Smooth muscle cell (in vitro differentiated cells): ENCODE data around the gene ADGRV1. TPM values are rescaled to one million over a fixed set of nuclear protein-coding genes. Genes with fewer than 3 reads are reported as not detected.

Experiments used
- DNase-seq: peaks from one replicate; lab custom pipeline; 2025; ENCODE audit not compliant: unreplicated experiment; lab: John Stamatoyannopoulos, UW
- H2AFZ ChIP-seq: fragments of 200-600 bp; sonication (generic); 2 replicates; pipeline ENCODE4 v1.6.0; 2016; ENCODE audit warnings: antibody characterized with exemption, low read depth, mild to moderate bottlenecking
- H3F3A ChIP-seq: fragments of 200-600 bp; sonication (generic); 2 replicates; pipeline ENCODE4 v1.6.0; 2017; ENCODE audit warnings: antibody characterized with exemption, low read depth
- H3K27ac ChIP-seq: fragments of 200-600 bp; sonication (generic); 2 replicates; pipeline ENCODE4 v1.5.1; 2016; ENCODE audit warnings: low read depth, mild to moderate bottlenecking
- H3K27me3 ChIP-seq: fragments of 200-600 bp; sonication (generic); 2 replicates; pipeline ENCODE4 v1.6.1; 2016; ENCODE audit warnings: low read depth, mild to moderate bottlenecking
- H3K36me3 ChIP-seq: fragments of 200-600 bp; sonication (generic); 2 replicates; pipeline ENCODE4 v1.5.1; 2016; ENCODE audit warnings: low read depth
- H3K4me1 ChIP-seq: fragments of 200-600 bp; sonication (generic); 2 replicates; pipeline ENCODE4 v1.5.1; 2016; ENCODE audit warnings: low read depth
- H3K4me2 ChIP-seq: fragments of 200-600 bp; sonication (generic); 2 replicates; pipeline ENCODE4 v1.6.0; 2016; ENCODE audit warnings: mild to moderate bottlenecking
- H3K4me3 ChIP-seq: fragments of 200-600 bp; sonication (generic); 2 replicates; pipeline ENCODE4 v1.5.1; 2016; ENCODE audit warnings: mild to moderate bottlenecking
- H3K79me2 ChIP-seq: fragments of 200-600 bp; sonication (generic); 2 replicates; pipeline ENCODE4 v1.6.0; 2016; ENCODE audit warnings: low read depth, mild to moderate bottlenecking
- H3K9ac ChIP-seq: fragments of 200-600 bp; sonication (generic); 2 replicates; pipeline ENCODE4 v1.6.0; 2016; ENCODE audit warnings: low read depth
- H3K9me3 ChIP-seq: fragments of 200-600 bp; sonication (generic); replicated peaks from 2 replicates; pipeline ENCODE4 v1.5.1; 2016; ENCODE audit warnings: low read depth
- H4K20me1 ChIP-seq: fragments of 200-600 bp; sonication (generic); 2 replicates; pipeline ENCODE4 v1.6.0; 2016; ENCODE audit warnings: low read depth
- WGBS: methylation state at CpG from one replicate; pipeline ENCODE4 v1.1.7; 2016; ENCODE audit warnings: low lambda C conversion rate; 5-methylcytosine and 5-hydroxymethylcytosine counted together
- polyA plus RNA-seq: library from polyadenylated mRNA; unstranded; fragments of >200 nt; fragmentation: Nextera tagmentation; extraction: Ambion mirVana; gene quantifications from 2 replicates; pipeline ENCODE4 v1.2.1, GENCODE V29; 2016
- total RNA-seq: library from RNA; depleted of rRNA; stranded (reverse); fragments of >200 nt; gene quantifications from 2 replicates; pipeline ENCODE4 v1.2.3, GENCODE V29; 2014
- TF ChIP-seq, protein P1 (sequence below): fragments of 200-600 bp; sonication (generic); IDR thresholded peaks from 2 replicates; pipeline ENCODE4 v1.5.1; 2017; ENCODE audit warnings: borderline replicate concordance, mild to moderate bottlenecking, antibody characterized with exemption; ENCODE audit not compliant: insufficient read depth, poor library complexity, severe bottlenecking

The ADGRV1 gene
- total and polyA plus RNA-seq, 2 experiments from 2014 or later = 16.8 to 17.7 TPM

DNA sequence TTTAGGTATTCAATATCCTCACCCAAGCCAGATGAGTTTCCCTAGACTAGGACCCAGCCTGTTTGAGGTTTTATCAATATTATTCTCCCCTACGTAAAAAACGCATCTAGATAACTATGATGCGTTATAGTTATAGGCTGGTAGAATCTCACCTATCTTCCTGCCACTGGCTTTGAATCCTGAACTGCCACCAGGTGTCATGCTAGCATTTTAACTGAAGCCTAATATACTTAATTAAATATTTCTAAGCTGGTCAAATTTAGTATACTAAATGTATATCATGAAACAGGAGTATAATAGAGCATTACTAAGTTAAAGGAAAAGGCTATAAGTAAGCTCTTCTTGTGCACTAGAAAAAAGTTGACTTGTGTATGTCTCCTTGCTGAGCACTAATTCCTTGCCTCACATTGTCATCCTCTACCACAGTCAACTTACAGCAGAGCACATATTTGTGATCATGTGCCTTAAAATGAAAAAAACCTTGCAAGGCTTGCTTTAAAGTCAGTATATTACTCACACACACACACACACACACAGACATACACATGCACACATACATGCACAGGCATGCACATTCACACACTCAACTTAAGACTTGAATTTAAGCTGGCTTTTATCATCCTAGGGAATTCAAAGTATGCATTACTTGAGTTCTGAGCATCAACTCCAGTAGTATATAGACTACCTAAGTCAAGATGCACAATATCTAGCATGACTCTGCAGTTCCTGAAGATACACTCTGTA lies 303.4 kb downstream of the ADGRV1 start:
- Histone ChIP-seq H3K4me3 (no peak overlapping the region), H3K27ac (no peak overlapping the region), H3K9ac (no peak overlapping the region), H2AFZ (no peak overlapping the region), H3K27me3 (no peaks in the 10 kb centered on the region), H3K36me3 (no peaks in the 10 kb centered on the region), H3K4me1 (peaks cover 2% of the 10 kb centered on the region), H3K9me3 (no peaks in the 10 kb centered on the region), H3F3A (no peaks in the 10 kb centered on the region), H3K79me2 (no peaks in the 10 kb centered on the region), H3K4me2 (no peak overlapping the region), H4K20me1 (no peaks in the 10 kb centered on the region)
- DNase-seq = no peak
- WGBS = 93% methylated on average over 3 of the region's 3 CpGs
- TF ChIP-seq, protein P1, sequence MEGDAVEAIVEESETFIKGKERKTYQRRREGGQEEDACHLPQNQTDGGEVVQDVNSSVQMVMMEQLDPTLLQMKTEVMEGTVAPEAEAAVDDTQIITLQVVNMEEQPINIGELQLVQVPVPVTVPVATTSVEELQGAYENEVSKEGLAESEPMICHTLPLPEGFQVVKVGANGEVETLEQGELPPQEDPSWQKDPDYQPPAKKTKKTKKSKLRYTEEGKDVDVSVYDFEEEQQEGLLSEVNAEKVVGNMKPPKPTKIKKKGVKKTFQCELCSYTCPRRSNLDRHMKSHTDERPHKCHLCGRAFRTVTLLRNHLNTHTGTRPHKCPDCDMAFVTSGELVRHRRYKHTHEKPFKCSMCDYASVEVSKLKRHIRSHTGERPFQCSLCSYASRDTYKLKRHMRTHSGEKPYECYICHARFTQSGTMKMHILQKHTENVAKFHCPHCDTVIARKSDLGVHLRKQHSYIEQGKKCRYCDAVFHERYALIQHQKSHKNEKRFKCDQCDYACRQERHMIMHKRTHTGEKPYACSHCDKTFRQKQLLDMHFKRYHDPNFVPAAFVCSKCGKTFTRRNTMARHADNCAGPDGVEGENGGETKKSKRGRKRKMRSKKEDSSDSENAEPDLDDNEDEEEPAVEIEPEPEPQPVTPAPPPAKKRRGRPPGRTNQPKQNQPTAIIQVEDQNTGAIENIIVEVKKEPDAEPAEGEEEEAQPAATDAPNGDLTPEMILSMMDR = no peak

DNA sequence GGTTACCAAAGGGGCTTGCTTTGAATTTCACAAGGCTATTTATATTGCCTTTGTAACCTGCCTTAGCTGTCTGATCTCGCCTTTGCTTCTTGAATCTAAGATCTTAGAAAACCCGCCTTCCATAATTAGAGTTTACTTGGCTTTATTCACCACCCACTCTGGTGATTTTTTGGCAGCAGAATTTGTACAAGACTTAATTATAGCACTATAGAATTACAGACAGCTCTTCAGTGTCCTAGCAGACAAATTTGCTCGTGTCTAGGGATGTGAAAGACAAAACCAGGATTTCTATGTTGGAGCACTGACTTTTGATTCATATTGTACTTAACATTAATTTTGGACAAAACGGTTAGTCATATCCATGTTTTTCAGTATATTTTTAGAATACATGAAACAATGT lies 306.6 kb downstream of the ADGRV1 start:
- no peaks in the 10 kb centered on the region for H3K9me3 ChIP-seq
- H3K4me2 ChIP-seq = no peak overlapping the region
- H3K79me2 ChIP-seq = no peaks in the 10 kb centered on the region
- H4K20me1 ChIP-seq = no peaks in the 10 kb centered on the region
- peaks cover 3% of the 10 kb centered on the region for H3F3A ChIP-seq
- H3K36me3 ChIP-seq = no peaks in the 10 kb centered on the region
- 92% methylated on average over 4 of the region's 4 CpGs for WGBS
- no peak overlapping the region for H3K27ac ChIP-seq
- H3K9ac ChIP-seq = no peak overlapping the region
- TF ChIP-seq, protein P1 = no peak
- peaks cover 11% of the 10 kb centered on the region for H3K4me1 ChIP-seq
- DNase-seq = no peak
- no peaks in the 10 kb centered on the region for H3K27me3 ChIP-seq
- H2AFZ ChIP-seq = no peak overlapping the region
- H3K4me3 ChIP-seq = no peak overlapping the region

DNA sequence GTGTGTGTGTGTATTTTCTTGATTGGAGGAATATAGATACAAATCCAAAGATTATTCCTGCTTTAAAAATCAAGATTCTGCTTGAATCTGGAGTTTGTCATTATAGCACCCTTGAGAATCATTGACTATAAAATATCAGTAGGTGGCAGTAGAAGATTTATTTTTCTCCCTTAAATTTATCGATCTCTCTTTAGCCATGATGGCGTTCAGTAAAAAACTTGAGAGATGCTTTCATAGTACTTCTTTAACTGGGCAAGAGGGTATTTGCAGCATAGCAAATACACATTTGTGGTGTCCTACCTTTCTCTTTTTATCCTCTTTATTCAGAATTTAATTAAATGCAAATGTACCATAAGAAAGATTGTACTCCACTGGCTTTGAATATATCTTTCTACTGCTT lies 307.7 kb downstream of the ADGRV1 start:
- Histone ChIP-seq H2AFZ (no peak overlapping the region), H3K9ac (no peak overlapping the region), H3K4me2 (peak overlapping the region; percentile 42), H3K4me3 (no peak overlapping the region), H3K4me1 (peaks cover 16% of the 10 kb centered on the region), H3F3A (peaks cover 3% of the 10 kb centered on the region), H3K27me3 (no peaks in the 10 kb centered on the region), H3K79me2 (no peaks in the 10 kb centered on the region), H3K36me3 (no peaks in the 10 kb centered on the region), H4K20me1 (no peaks in the 10 kb centered on the region), H3K27ac (no peak overlapping the region), H3K9me3 (no peaks in the 10 kb centered on the region)
- no peak for DNase-seq
- TF ChIP-seq, protein P1 = peak; percentile 55
- WGBS = 50% methylated on average over 2 of the region's 2 CpGs
